ENCODE results near the gene NUDT3. TPM values are rescaled to one million over a fixed set of nuclear protein-coding genes. Genes with fewer than 3 reads are reported as not detected.

The NUDT3 gene
- total and polyA plus RNA-seq, 9 of the 15 experiments (the other 6 are each of a cell fraction or from before 2014, with no cell fraction given), result 5.4 to 81.2 (median 56.4) TPM

GRCh38 chr6:34425498-34426410, 33.3 kb upstream of the NUDT3 start, which contains the start of gene RPS10 (continued):
- TF ChIP-seq TBL1XR1 (IDR thresholded peaks at IDR 0.05; ENCODE audit: low read length in 2 of 2), result peak in 1 of 2 experiments; percentile 39; a peak in 1 of 4 replicates
- TF ChIP-seq POLR2G (IDR thresholded peaks at IDR 0.05; ENCODE audit: low read depth, low read length), result peak; percentile 97
- peak; percentile 59; the same call in 1 of the 2 replicates for TF ChIP-seq ZNF431 (CRISPR knock-in tag; IDR thresholded peaks at IDR 0.05)
- TF ChIP-seq XRCC3 (IDR thresholded peaks at IDR 0.05), result no peak
- TF ChIP-seq MEF2D (tag; conservative IDR thresholded peaks at IDR 0.05; ENCODE audit: low read depth), result no peak
- peak; percentile 99 for TF ChIP-seq RBFOX2 (IDR thresholded peaks at IDR 0.05; ENCODE audit: low read depth, low read length)
- peak; percentile 60; the same call in 1 of the 2 replicates for TF ChIP-seq ZNF76 (CRISPR knock-in tag; IDR thresholded peaks at IDR 0.05; ENCODE audit: borderline replicate concordance)
- TF ChIP-seq POLR2AphosphoS5 (IDR thresholded peaks at IDR 0.05; ENCODE audit: control insufficient read depth, insufficient read depth, low read depth, low read length), result peak; percentile 96
- peak; percentile 96 for TF ChIP-seq TBP (optimal IDR thresholded peaks at IDR 0.05; ENCODE audit: low read depth, low read length)
- TF ChIP-seq RERE (CRISPR knock-in tag; IDR thresholded peaks at IDR 0.05; ENCODE audit: borderline replicate concordance), result no peak
- TF ChIP-seq CHAMP1 (IDR thresholded peaks at IDR 0.05), result no peak; the same call in 1 of the 2 replicates
- TF ChIP-seq ZNF143 (CRISPR knock-in tag; IDR thresholded peaks at IDR 0.05), result no peak
- peak; percentile 73 for TF ChIP-seq ZNF121 (CRISPR knock-in tag; conservative IDR thresholded peaks at IDR 0.05)
- TF ChIP-seq HDAC1 (IDR thresholded peaks at IDR 0.05), result peak; percentile 39 to 92; a peak in 2 of 4 replicates
- 0 out of 2 replicates have a peak, but pooled peaks have one; percentile 72 for TF ChIP-seq ZNF232 (CRISPR knock-in tag; IDR thresholded peaks at IDR 0.05)
- peak; percentile 88; the same call in 1 of the 2 replicates for TF ChIP-seq ZBED1 (IDR thresholded peaks at IDR 0.05)
